IPS-20b (cell line): ENCODE data around the gene UQCRC1.

Experiments used
- H3K27ac ChIP-seq: one replicate; pipeline ENCODE4 v1.5.1; 2013; ENCODE audit warnings: low read length
- H3K27me3 ChIP-seq: 2 replicates; pipeline ENCODE4 v1.6.1; 2013; ENCODE audit warnings: mild to moderate bottlenecking, low read length, inconsistent platforms; ENCODE audit not compliant: insufficient read depth
- H3K36me3 ChIP-seq: 2 replicates; pipeline ENCODE4 v1.6.1; 2013; ENCODE audit warnings: low read depth, mild to moderate bottlenecking, inconsistent platforms, low read length, moderate library complexity; ENCODE audit not compliant: insufficient read depth
- H3K4me1 ChIP-seq: 2 replicates; pipeline ENCODE4 v1.6.1; 2013; ENCODE audit warnings: mild to moderate bottlenecking, control low read depth, inconsistent platforms, low read length, moderate library complexity; ENCODE audit not compliant: insufficient read depth
- H3K4me3 ChIP-seq: 2 replicates; pipeline ENCODE4 v1.5.1; 2013; ENCODE audit warnings: mild to moderate bottlenecking, low read length, inconsistent platforms
- H3K9ac ChIP-seq: 2 replicates; pipeline ENCODE4 v1.6.1; 2013; ENCODE audit warnings: low read depth, mild to moderate bottlenecking, inconsistent platforms, low read length, moderate library complexity
- H3K9me3 ChIP-seq: 2 replicates; pipeline ENCODE4 v1.6.1; 2013; ENCODE audit warnings: mild to moderate bottlenecking, low read depth, low read length, inconsistent platforms; ENCODE audit not compliant: insufficient read depth

The UQCRC1 gene

DNA sequence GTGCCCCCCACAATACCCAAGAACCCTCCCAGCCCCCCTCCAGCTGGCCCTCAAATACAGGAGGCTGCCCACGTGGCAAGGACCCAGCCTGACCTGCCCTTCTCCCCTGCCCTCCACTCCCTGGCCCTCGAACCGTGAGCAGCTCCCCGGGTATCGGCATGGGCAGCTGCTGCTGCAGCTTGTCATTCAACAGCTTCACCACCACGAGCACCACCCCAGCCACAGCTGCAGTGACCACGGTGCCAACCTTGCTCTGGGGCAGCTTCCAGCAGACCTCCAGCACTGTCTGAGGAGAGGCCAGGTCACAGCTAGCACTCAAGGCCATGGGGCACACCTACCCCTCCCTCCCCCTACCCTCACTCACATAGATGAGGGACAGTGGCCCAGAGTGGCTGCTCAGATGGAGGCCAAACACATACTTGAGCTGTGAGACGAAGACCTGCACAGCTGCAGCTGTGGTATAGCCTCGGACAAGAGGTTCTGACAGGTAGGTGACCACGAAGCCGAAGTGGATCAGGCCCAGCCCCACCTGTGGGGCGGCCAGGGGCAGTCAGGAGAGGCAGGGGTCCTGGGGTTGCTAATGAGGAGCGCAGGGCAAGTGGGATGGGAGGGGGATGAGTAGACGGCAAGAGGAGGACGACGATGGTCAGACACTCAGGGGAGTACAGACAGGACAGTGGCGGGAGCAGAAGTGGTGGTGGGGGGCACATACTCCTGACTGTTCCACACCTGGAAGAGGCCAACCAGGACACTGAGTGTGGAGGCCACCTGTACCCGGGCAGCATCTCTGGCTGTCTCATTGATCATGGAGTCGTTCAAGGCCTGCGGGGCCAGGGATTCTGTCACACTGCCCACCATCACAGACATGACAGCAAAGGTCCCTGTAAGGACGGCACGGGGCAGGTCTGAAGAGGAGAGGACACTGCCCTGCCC lies 22.3 kb upstream of the UQCRC1 start:
- Histone ChIP-seq H3K4me1 (peaks cover 7% of the 10 kb centered on the region; the same call in 1 of the 2 replicates), H3K27ac (no peak overlapping the region), H3K36me3 (peaks cover 68% of the 10 kb centered on the region)

DNA sequence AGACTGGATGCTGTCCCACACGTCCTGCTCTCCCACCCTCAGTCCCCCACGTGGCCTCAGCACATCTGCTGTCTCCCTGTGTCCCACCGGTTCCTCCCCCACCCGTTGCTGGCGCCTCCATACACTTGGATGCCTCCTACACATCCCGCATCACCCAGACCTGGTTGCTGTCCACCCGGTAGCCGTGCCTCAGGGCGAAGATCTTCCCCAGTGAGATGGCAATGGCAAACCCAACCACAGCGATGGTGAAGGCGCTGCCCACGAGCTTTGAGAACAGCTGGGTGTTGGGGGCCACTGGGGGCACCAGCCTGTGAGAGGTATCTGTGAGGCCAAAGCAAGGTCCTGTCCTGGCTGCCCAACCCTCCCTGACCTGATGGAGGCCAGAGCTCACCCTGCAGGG lies 21.4 kb upstream of the UQCRC1 start:
- Histone ChIP-seq H3K36me3 (peaks cover 78% of the 10 kb centered on the region), H3K27ac (no peak overlapping the region), H3K9ac (no peak overlapping the region)

More for the DNA sequence above, 22.3 kb upstream of the UQCRC1 start:
- Histone ChIP-seq H3K9ac (no peak overlapping the region), H3K4me3 (no peak overlapping the region), H3K27me3 (no peaks in the 10 kb centered on the region), H3K9me3 (no peaks in the 10 kb centered on the region)

DNA sequence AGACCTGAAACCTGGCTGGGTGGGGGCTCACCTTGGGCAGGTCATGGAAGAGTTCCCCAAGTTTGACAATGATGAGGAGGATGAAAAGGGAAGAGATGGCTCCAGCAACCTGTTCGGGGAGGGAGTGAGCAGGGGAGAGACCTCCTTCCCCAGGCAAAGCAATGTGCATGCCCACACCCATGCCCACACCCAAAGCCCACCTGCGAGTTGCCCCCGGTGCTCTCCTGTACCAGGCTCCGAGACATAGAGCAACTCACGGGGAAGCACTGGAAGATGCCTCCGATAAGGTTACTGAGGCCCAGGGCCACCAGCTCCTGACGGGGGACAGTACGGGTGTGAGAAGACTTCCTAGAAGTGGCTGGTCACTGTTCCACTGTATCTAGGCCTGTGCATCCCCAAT lies 21.0 kb upstream of the UQCRC1 start:
- Histone ChIP-seq H3K9me3 (no peaks in the 10 kb centered on the region), H3K4me1 (0 out of 2 replicates have a peak, but pooled peaks cover 2% of the 10 kb centered on the region), H3K9ac (no peak overlapping the region), H3K4me3 (no peak overlapping the region), H3K27me3 (no peaks in the 10 kb centered on the region), H3K36me3 (peaks cover 82% of the 10 kb centered on the region), H3K27ac (no peak overlapping the region)

More for the DNA sequence above, 21.4 kb upstream of the UQCRC1 start:
- no peaks in the 10 kb centered on the region for H3K27me3 ChIP-seq
- no peak overlapping the region for H3K4me3 ChIP-seq
- no peaks in the 10 kb centered on the region for H3K9me3 ChIP-seq
- 0 out of 2 replicates have a peak, but pooled peaks cover 2% of the 10 kb centered on the region for H3K4me1 ChIP-seq

DNA sequence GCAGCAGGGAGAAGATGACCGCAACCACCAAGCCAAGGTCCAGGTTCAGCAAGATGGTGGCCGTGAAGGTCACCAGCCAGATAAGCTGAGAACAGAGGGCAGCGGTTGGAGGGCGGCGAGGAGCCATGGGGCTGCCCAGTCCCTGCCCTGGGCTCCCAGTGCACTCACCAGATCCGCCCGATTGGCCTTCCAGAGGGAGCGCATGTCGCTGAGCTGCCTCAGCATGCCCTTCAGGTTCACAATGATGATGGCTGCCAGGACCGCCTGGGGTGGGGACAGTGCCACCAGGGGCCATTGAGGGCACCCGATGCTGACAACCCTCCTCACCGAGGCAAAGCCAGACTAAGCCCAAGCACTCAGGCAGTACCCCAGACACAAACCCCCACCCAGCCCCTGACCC lies 20.4 kb upstream of the UQCRC1 start:
- no peak overlapping the region for H3K27ac ChIP-seq
- peaks cover 86% of the 10 kb centered on the region for H3K36me3 ChIP-seq
- no peak overlapping the region for H3K9ac ChIP-seq
- H3K4me1 ChIP-seq: 0 out of 2 replicates have a peak, but pooled peaks cover 2% of the 10 kb centered on the region
- H3K9me3 ChIP-seq: no peaks in the 10 kb centered on the region
- H3K27me3 ChIP-seq: no peaks in the 10 kb centered on the region
- H3K4me3 ChIP-seq: no peak overlapping the region

DNA sequence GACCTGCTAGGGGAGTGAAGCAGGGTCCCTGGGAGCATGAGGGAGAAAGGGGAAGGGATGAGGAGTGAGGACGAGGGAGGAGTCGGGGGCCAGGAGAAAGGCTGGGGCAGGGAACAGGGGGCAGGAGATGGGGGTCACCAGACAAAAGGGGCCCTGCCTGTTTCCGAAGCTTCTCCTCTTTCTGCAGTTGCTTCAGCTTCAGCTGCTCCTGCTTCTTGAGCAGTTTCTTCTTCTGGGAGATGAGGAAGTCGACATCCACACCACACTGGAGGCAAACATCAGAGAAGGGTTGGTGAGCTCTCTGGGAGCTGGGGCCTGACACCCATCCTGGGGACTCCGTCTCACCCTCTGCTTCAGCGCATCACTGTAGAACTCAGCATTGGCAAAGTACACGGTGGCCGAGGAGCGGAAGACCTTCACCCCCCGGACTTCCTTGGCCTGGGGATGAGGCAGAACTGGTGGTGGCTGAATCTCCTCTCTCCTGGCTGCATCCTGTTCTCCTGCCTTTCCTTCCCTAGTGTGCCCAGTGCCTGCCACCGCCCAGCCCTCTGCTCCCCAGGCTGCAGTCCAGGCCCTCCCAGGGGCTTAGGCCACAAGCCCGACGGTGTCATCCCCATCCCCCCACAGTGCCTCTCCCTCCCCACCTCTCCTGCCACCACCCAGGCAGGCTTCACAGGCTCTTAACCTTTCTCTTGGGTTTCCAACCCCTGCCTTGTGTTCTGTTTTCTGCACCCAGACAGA lies 19.0 kb upstream of the UQCRC1 start:
- Histone ChIP-seq H3K9me3 (no peaks in the 10 kb centered on the region), H3K27me3 (no peaks in the 10 kb centered on the region), H3K36me3 (peaks cover 84% of the 10 kb centered on the region), H3K9ac (no peak overlapping the region), H3K4me1 (no peaks in the 10 kb centered on the region), H3K27ac (no peak overlapping the region), H3K4me3 (no peak overlapping the region)

DNA sequence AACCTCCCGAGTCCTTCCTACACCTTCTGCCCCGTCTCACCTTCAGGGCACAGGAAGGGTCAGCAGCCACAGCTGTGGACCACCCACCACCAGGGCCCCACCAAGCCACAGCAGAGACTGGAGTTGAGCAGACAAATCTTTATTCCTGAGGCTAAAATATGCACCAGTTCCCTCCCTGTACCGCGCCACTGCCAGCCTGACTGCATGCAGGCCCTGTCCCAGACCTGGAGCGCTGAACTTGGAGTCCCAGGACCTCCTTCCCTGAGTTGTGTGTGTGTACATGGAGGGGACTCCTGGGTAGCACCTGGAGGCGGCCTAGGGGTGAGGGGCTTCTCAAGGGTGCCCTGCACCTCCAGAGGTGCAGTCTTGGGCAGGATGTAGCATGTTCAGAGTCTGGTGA lies 16.2 kb upstream of the UQCRC1 start:
- Histone ChIP-seq H3K27me3 (no peaks in the 10 kb centered on the region), H3K9me3 (no peaks in the 10 kb centered on the region), H3K36me3 (peaks cover 56% of the 10 kb centered on the region), H3K27ac (no peak overlapping the region), H3K9ac (no peak overlapping the region), H3K4me3 (no peak overlapping the region), H3K4me1 (no peaks in the 10 kb centered on the region)

DNA sequence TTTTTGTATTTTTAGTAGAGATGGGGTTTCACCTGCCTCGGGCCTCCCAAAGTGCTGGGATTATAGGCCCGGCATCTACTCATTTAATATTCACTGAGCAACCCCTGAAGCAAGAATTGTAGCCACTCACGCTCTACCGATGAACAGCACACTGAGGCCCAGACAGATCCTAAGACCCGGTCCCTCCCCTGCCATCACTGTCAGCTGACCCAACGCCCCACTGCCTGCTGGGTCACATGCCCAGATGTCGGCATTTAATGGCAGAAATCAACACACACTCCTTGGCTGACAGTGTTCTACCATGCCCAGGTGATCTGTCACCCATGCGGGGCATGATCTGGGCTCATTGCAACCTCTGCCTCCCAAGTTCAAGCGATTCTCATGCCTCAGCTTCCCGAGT lies 15.3 kb upstream of the UQCRC1 start:
- no peak overlapping the region for H3K4me3 ChIP-seq
- H3K9ac ChIP-seq: no peak overlapping the region
- H3K27me3 ChIP-seq: no peaks in the 10 kb centered on the region
- H3K4me1 ChIP-seq: no peaks in the 10 kb centered on the region
- H3K36me3 ChIP-seq: peaks cover 47% of the 10 kb centered on the region
- no peak overlapping the region for H3K27ac ChIP-seq
- no peaks in the 10 kb centered on the region for H3K9me3 ChIP-seq

DNA sequence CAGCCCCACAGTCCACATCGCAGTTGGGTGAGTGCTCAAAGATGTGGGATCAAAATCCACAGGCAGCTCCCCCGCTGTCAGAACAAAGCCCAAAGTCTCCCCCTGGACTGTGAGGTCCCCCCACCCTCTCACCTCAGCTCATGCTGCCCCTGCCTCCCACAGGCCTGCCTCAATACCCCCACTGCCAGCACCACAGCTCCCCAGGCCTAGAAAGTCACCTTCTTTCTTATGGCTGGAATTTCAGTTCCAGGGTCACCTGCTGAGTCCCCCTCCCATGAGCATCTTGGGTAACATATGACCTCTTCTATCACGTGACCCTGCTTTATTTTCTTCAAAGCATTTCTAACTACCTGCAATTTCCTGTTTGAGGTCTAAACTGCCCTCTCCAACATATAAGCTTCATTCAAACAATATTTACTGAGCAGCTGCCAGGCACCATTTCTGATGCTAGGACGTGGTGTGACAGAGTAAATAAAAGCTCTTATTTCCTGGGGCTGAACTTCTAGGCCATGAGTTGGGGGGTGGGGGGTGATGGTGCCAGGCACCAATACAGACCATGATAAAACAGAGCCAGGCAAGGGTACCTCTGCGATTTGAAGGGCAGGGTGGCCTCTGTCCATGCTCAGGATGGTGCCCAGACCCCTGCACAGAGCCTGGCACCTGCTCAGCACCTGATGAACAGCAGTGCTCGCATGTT lies 14.6 kb upstream of the UQCRC1 start:
- no peak overlapping the region for H3K27ac ChIP-seq
- H3K4me1 ChIP-seq: no peaks in the 10 kb centered on the region
- no peak overlapping the region for H3K9ac ChIP-seq
- H3K36me3 ChIP-seq: peaks cover 40% of the 10 kb centered on the region
- H3K4me3 ChIP-seq: no peak overlapping the region
- H3K9me3 ChIP-seq: no peaks in the 10 kb centered on the region; the same call in 1 of the 2 replicates
- H3K27me3 ChIP-seq: no peaks in the 10 kb centered on the region

DNA sequence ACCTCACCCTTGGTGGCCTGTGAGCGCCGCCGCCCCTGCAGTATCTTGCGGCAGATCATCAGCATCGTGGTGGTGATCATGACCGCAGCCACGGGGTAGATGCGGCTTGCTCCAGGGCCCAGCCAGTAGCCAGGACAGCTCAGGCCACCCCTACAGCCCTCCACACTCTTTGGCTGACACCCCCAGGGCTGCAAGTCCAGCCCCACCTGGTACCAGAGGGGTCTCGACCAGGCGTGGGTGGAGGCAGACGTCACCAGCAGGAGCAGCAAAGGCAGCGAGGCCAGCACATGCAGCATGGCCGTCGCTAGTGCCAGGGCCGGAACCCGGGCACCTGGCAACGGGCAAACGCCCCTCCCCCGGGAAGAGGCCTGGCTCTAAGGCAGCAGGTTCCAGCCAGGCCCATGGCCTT lies 12.0 kb upstream of the UQCRC1 start, which contains the start of gene TMEM89:
Gene TMEM89 (minus strand): TSS at position 309 of the 409 bp plus-strand sequence. CDS start 13 bp downstream, at position 296.
- Histone ChIP-seq H3K36me3 (peaks cover 22% of the 10 kb centered on the region), H3K9me3 (peaks cover 15% of the 10 kb centered on the region), H3K9ac (no peak within 1 kb of the TSS), H3K4me1 (no peaks in the 10 kb centered on the region), H3K27me3 (no peaks in the 10 kb centered on the region), H3K27ac (no peak within 1 kb of the TSS), H3K4me3 (no peak within 1 kb of the TSS)

DNA sequence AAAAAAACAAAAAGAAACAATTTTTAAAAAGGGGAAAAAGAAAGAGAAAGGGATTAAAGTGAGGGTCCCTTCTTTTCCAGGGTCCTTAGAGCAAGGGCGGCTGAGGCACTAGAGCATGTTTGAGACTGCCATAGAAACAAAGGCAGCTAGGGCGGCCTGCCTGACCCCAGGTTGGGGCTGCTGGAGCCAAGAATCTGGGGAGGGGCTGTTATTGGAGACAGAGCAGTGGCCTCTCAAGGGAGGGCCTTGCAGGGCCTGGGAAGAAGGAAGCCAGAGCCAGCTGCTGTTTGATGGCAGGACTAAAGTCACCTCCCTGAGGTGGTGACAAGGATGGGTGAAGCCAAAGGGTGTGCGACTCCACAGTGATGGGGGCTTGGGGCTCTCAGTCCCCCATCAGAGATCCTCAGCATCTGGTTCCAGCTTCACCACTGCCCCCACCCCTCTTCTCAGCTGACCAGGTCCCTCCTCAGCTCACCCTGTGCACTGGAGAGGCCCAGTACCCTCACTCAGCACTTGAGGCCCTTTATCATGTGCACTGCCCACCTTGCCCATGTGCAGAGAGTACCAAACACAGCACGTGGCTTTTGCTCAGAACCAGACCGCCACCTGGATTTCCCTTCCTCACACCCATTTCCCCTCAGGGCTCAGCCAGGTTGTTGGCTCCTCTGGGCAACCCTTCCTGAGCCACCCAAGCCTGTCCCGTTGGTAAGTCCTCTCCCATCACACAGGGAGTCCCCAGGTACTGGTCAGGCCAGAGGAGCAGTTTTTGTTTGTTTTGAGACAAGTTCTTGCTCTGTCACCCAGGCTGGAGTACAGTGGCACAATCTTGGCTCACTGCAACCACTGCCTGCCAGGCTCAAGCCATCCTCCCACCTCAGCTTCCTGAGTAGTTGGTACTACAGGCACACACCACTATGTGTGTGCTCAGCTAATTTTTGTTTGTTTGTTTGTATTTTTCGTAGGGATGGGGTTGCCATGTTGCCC lies 10.4 kb upstream of the UQCRC1 start:
- Histone ChIP-seq H3K9me3 (peaks cover 19% of the 10 kb centered on the region), H3K27me3 (no peaks in the 10 kb centered on the region), H3K27ac (no peak overlapping the region), H3K36me3 (peaks cover 7% of the 10 kb centered on the region; the same call in 1 of the 2 replicates), H3K9ac (no peak overlapping the region), H3K4me1 (no peaks in the 10 kb centered on the region), H3K4me3 (no peak overlapping the region)
